GM21723 (cell line): ENCODE measurements around the gene TMEM126A.
A peak's percentile ranks its signal among the peaks of the same experiment; 100 is the strongest.
"Not testable (repeated sequence)": the region's sequence is repeated elsewhere in the genome, so short reads cannot be mapped to it uniquely, and the experiment has no call there.

Experiments
- ATAC-seq: cut with Tn5 transposase; IDR thresholded peaks from one replicate; pipeline ENCODE4 v1.9.1; 2021; ENCODE audit warnings: mild to moderate bottlenecking, moderate library complexity; ENCODE audit not compliant: unreplicated experiment

The TMEM126A gene

DNA sequence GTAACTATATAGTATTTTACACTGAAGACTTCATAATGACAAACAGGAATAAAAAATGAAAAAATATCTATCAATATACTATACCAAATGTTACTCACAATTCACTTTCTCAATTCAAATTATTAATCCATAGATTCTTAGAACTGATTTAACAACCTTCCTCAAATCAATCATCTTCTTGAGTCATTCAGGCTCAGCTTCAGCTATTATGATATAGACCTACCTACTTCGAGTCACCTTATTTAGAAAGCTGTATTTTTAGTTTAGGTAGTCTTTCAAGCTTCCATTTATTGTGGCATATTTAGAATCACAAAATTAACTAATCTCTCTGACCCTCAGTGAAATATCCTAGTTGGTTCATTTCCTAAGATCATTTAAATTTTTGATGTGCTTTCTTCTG lies 9.0 kb downstream of the TMEM126A start:
- ATAC-seq = no peak

DNA sequence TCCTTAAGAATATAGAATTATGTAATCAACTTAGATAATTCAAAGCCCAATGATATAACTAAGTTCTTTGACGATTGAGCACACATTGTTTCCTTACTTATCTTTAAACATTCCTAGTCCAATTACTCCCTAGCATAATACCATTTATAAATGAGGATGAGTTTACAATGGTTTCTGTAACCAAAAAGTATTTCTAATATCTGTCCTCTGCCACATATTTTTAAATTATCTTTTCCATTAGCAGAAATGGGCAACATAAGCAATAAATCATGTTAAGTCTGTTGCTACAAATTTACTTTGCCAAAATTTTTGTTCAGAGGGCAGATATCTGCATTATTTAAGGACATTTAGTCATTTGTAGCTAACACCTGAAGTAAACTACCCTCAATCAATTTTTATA lies 10.4 kb downstream of the TMEM126A start:
- ATAC-seq = no peak

DNA sequence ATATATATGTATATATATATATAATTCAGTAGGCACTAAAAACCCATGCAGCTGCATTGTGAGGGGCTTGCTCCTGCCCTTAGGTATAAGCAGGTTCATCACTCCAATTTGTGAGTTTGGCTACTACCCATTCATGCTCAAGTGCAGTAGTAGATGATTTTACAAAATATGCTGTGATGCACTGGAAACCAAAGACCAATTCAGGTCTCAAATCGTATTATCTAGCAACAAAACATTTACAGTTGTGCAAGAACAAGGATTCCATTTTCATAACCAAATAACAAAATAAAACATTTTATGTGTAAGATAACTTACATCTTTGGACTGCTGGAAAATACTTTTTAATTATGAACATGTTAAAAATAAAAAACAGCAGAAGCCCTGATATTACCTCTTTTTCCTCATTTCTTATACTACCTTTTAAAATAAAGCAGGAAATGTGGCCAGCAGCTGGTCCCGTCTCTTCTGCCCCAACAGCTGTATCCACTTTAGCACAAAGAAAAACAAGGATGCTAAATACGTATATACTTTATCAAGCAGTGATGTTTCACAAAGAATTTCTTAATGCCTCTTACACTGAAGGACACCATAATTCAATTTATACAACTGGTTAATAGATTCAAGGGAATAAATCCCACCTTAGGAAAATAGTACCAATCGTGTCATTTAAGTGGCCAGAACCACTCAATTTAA lies 14.4 kb downstream of the TMEM126A start:
- ATAC-seq = no peak

DNA sequence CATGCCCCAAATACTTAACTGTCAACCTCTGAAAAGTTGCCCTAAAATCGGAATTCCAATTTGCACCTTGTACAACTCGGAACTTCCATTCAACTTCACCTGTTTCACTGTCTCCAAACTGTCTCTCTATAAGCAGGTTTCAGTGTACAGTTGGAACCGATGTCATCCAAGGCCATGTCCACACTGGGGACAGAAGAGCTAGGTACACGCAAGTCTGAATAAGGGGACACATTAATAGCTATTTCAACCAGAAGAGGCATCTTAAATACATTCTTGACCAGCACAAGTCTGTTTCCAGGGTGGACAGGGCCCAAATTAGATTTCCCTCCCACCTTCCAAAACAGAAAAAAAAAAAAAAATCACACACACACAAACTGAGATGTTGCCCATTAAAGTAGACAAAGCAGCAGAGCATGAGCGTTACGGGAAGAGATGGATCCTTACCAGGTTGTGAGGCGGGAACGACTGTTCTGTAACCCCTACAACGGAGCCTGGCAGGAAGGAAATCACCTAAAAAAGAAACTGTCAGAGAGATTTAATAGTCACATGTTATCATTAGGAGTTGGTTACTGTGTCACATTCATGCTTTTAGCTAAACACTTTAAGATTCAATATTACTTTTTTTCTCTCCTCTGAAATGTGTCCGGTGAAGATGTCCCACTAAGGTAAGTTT lies 15.4 kb downstream of the TMEM126A start:
- ATAC-seq = no peak

DNA sequence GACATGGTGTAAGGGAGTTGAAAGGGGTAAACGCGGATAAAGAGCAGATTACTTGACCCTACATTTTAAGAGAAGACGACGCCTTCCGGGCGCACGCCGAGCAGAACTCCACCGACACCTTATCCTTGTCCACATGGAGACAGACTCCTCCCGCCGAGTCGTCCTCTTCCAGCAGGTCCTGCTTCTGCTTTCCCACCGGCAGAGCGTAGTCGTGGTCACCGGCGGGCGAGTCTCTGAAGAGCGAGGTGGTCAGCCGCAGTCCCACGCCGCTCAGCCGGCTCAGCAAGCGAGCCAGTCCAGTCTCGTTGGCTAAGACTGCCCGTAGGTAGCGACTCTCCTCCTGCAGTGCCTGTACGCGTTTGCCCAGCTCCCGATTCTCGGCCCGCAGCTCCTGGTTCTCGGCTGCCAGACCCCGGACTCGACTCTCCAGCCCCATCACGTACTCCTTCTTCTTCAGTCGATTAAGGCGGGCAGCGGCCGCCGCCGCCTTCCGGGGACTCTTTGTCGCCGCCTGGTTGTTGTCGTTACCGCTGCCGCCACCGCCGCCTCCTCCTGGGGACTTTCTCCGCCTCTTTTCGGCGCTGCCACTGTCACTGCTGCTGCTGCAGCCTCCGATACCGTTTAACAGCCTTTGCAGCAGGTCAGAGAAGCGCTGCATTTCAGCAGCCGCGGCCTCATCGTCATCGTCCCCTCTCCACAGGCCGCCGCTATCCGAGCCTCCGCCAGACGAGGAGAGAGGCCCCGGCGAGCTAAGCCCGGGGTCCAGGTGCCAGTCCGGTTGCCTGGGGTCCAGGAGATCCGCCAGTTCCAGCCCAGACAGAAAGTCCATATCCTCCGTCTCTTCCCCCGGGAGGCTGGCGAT lies 16.2 kb downstream of the TMEM126A start:
- ATAC-seq = peak; percentile 79

DNA sequence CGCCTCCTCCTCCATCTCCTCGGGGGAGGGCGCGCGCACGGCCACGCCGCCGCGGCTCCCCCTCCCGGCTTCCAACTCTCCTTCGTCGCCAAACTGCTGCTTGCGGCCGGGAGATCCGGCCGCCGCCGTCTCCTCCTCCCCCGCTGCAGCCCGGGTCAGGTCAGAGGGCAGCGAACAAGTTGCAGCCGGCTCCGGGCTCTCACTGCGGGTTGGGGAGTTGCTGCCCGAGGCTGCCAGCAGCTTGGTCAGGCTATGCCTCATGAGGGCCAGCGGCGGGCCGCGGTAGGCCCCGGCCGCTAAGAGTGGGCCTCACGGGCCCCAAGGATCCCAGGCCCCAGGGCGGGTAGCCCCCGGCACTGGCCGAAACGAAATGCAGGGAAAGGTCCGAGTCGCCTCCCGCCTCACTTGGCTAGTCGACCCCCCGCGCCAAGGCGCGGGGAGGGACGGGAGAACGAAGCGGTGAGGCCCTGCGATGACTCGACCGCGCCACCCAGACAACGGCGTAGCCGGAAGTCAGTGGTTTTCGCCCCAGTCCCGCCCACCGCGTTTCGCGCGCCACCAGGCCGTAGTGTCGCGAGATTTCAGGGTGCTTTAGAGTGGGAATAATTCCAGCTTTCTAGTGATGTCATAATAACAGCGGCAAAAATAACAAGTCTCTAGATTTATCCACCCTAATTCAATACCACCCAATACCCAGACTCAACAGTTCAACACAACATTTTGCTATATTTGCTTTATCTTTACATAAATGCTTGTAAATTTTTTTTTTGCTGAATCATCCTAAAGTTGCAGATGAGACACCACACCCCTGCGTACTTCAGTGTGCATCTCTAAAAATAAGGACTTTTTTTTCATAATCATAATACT lies 17.1 kb downstream of the TMEM126A start, which contains the start of gene CREBZF:
TSS of gene CREBZF (minus strand) at position 515 of the 867 bp plus-strand sequence. CDS start at position 261, 254 bp downstream.
- peak; percentile 90 for ATAC-seq

DNA sequence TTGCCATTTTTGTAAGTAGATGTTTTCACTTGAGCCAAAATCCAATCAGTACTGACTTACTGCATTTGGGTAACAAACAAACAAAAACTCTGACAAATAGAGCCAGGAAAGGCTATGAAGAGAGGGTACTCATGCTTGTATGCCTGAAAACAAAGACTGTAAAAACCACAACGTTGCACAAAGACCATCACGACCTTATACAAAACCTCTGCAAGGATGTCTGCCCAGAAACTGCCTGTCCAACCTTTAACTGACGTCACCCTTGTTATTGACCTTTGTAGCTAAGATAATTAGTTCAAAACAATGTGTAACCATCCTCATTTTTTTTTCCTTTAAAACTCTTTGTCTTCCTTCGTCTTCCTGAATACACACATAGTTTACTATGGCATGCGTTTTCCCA lies 18.0 kb downstream of the TMEM126A start:
- no peak for ATAC-seq

DNA sequence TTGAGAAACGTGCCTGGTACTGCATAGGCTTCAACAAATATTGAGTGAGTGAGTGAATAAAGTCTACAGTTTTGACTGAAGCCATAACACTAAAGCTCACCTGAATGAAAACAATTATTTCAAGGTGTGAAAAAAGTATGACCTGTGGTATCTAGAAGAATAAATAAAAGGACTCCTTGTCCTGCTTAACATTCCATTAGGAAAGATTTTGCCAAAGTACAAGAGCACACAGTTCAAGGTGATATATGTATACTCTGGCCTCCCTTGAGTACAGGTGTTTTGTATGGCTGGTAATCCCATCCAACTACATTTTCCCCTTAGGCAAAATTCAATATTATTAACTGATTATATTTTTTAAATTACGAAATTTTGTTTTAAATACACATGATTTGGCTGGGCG lies 18.9 kb downstream of the TMEM126A start:
- ATAC-seq = no peak

DNA sequence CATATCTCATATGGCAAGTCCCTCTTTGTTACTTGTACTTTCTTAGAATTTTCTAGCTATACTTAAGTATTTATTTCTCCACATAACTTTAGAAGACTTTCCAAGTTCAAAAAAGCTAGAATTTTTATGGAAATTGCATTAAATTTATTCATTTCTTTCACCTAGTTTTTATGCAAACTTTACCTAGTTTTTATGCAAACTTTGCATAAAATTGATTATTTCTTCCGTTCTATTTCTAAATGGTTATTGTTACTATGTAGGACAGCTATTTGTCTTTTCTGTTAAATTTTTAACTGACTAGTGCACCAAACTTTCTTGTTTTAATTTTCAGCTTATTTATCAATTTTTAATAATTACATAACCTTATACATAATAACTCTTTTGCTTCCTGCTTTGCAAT lies 20.4 kb downstream of the TMEM126A start:
- no peak for ATAC-seq

DNA sequence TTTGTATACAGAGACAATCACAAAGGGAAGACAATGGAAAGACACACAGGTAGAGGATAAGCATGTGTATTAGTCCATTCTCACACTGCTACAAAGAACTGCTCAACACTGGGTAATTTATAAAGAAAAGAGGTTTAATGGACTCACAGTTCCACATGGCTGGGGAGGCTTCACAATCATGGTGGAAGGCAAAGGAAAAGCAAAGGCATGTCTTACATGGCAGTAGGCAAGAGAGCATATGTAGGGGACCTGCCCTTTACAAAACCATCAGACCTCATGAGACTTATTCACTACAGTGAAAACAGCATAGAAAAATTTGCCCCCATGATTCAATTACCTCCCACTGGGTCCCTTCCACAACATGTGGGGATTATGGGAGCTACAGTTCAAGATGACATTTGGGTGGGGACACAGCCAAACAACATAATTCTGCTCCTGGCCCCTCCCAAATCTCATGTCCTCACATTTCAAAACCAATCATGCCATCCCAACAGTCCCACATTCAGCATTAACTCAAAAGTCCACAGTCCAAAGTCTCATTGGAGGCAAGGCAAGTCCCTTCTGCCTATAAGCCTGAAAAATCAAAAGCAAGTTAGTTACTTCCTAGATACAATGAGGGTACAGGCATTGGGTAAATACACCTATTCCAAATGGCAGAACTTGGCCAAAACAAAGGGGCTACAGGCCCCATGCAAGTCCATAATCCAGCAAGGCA lies 23.3 kb downstream of the TMEM126A start:
- not testable (repeated sequence) for ATAC-seq

DNA sequence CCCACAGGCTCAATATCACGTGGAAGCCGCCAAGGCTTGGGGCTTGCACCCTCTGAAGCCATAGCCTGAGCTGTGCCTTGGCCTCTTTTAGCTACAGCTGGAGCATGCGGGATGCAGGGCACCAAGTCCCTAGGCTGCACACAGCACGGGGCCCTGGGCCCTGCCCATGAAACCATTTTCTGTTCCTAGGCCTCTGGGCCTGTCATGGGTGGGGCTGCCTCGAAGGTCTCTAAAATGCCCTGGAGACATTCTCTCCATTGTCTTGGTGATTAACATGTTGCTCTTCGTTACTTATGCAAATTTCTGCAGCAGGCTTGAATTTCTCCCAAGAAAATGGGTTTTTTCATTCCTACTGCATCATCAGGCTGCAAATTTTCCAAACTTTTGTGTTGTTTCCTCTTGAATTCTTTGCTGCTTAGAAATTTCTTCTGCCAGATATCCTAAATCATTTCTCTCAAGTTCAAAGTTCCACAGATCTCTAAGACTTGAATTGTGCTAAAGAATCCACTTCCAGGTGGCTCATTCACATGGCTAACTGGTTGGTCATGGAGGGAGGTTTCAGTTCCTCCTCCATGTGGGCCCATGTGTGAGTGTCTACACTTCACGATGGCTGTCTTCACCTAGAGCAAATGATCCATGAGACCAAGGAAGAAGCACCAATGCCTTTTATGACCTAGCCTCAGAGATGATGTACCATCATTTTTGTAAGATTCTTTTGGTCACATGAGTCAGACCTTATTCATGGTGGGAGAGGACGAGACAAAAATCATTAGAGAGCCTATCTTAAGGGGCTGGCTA lies 24.5 kb downstream of the TMEM126A start:
- no peak for ATAC-seq

DNA sequence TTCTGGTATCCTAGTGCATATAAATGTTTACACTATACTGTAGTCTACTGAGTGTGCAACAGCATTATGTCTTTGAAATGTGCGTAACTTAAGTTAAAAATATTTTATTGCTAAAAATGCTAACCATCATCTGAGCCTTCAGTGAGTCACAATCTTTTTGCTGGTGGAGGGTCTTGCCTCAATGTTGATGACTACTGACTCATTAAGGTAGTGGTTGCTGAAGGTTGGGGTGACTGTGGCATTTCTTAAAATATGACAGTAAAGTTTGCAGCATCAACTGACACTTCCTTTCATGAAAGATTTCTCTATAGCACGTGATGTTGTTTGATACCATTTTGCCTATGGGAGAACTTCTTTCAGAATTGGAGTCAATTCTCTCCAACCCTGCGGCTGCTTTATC lies 25.6 kb downstream of the TMEM126A start:
- ATAC-seq = no peak

DNA sequence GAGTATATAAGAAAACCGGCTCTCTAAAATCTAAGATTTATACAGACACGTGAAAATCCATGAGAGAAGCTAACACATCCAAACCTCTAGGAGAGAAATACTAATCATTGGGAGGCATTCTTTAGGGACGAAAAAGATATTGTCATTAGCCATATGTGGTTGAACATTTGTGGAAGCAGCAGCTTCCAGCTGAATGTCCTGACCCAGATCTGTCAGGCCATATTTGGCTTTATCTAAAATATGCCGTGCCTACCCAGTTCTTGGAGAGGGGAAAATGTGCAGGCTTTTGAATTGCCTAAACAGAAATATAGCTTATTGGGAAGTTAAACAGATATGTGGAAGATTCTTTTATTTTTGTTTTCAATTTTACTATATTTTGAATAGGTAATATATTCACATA lies 31.8 kb downstream of the TMEM126A start:
- ATAC-seq = no peak

DNA sequence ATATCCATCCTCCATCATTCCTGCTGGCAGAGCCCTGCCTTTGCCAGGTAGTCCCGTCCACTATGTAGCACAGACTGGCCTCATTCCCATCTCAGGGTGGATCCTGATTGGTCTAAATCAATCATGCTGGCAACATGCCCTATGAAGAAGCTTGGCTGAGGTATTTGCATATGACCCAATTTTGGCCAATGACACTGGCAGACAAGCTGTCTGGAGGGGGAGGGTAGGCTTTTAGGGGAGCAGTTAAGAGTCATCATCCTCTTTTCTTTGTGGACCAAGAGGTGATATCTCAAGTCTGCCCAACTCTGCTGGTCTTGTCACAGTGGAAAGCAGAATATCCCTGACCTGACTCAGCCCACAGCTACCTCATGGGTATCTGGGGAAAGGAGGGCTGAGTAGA lies 33.1 kb downstream of the TMEM126A start:
- ATAC-seq = no peak

DNA sequence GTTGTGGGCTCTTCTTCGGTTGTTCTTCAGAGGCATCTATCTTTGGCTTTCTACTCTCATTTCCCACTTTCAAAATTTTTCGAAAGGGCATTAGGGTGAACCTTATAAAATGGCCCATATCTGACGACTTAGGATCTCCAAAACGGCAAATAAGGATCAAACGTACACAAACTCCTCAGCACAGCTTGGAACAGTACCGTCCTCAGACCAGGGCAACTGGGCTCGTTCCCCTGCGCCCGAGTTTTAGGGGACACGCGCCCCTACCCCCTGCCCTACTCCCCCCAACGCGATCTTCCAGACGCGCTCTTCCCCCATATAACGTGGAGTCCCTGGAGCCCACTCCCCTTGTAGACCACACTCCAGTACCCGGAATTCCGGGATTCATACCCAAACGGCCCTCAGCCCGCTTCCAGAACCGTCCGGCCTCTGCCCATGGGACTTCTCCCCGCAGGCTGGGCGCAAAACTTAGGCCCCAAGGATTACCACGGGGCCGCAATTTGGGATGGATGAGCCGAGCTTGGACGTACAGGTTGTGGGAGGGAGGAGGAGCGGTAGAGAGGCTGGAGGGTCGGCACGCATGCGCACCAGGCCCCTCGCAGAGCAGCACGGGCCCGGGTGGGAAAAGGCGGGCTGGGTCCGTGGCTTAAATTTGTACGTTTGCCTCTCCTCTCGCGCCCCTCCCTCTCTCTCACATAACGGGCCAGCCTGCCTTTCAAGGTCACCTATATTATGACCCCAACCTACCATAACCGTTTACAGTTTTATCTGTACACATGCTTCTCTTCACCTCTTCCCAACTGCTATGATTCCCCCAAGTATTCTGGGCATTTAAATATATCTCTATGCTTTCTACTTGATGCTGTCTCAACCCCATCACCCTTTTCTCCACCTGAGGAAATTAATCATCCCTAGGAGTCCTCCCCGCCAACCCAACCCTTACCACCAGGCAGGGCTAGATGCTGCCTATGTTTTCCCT lies 34.9 kb downstream of the TMEM126A start:
- ATAC-seq = peak; percentile 62

DNA sequence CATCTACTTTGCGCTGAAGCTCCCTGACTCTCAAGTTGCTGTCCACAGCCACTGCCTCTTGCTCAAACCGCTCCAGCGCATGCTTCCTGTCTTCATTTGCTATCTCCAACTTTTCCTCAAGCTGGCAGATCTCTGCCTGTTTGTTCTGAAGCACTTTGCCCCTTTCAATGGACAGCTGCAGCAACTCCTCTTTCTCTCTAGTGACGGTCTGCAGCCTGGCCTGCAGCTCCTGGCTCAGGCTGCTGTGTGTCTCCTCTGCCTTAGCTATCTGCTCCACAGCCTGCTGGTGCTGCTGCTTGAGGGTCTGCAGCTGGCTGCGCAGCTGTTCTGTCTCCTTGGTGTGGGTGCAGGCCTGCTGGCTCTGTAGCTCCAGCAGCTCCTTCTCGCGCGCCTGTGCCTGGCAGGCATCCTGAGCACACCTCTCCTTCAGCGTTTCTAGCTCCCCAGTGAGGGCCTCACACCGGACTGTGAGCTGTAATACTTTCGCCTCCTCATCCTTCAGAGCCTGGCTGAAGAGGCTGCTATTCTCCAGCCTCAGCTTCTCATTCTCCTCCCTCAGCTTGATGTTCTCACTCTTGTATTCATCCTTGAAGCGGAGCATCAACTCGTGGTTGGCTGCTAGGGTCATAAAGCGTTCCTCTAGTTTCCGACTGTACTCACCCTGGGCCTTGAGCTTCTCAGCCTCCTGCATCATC lies 37.5 kb downstream of the TMEM126A start:
- ATAC-seq = no peak

DNA sequence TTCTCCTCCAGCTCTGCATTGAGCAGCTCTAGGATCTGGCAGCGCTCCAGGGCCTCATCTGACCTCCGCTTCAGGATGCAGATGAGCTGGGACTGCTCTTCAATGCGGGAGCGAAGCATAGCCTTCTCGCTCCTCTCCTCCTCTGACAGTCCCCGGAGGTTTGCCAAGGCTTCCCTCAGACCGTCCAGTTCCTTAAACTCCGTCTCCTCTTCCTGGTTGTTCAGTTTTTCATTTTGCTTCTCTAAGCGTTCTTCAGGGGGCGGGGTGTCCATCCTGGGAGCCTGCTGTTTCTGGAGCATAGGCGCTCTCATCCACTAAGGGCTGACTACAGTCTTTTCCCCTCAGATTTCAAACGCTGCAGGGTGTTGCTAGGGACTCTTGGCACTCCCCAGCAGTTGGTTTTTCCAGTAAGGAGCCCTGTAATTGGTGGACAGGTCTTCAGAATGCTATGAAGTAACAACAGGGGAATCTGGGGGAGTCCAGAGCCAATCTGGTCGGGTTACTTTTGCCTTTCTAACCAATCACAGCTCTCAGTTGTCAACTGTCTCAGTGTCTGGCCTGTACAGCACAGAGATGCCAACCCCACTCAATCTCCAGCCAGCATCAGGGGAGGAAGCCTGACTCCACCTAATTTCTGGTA lies 38.2 kb downstream of the TMEM126A start, which contains the start of gene CCDC89:
TSS of gene CCDC89 (minus strand) at position 376 of the 640 bp plus-strand sequence. CDS start at position 311, 65 bp downstream.
- ATAC-seq = no peak
